DMS 273 (cell line): ENCODE results near the gene GPER1.
"Not testable (repeated sequence)": the region's sequence is repeated elsewhere in the genome, so short reads cannot be mapped to it uniquely, and the experiment has no call there.

Source experiments
- DNase-seq: peaks from one replicate; lab custom pipeline; 2025; ENCODE audit not compliant: unreplicated experiment; lab: John Stamatoyannopoulos, UW

The GPER1 gene

GRCh38 chr7:1068013-1068412, 19.9 kb upstream of the GPER1 start:
- DNase-seq, result no peak

GRCh38 chr7:1068619-1069018, 19.3 kb upstream of the GPER1 start:
- no peak for DNase-seq

- no peak for DNase-seq
These were observed 17.3 kb upstream of the GPER1 start for GRCh38 chr7:1070544-1071011.

GRCh38 chr7:1071731-1072254, 16.1 kb upstream of the GPER1 start:
- no peak for DNase-seq

- DNase-seq, result no peak
These were observed 14.6 kb upstream of the GPER1 start for GRCh38 chr7:1073142-1073977.

- not testable (repeated sequence) for DNase-seq
These were observed 13.9 kb upstream of the GPER1 start for GRCh38 chr7:1074018-1074417.

- no peak for DNase-seq
These were observed 13.1 kb upstream of the GPER1 start for GRCh38 chr7:1074593-1075431.

- no peak for DNase-seq
These were observed 11.5 kb upstream of the GPER1 start for GRCh38 chr7:1076184-1077072.

GRCh38 chr7:1078519-1078918, 9.4 kb upstream of the GPER1 start:
- DNase-seq, result no peak

- no peak for DNase-seq
These were observed 8.9 kb upstream of the GPER1 start for GRCh38 chr7:1078985-1079384.

GRCh38 chr7:1079546-1079945, 8.4 kb upstream of the GPER1 start:
- no peak for DNase-seq

GRCh38 chr7:1080252-1080920, 7.5 kb upstream of the GPER1 start:
- no peak for DNase-seq

GRCh38 chr7:1080921-1081255, 7.0 kb upstream of the GPER1 start:
- DNase-seq, result no peak

GRCh38 chr7:1081336-1081735, 6.6 kb upstream of the GPER1 start:
- no peak for DNase-seq

- peak; percentile 39 for DNase-seq
These were observed 5.9 kb upstream of the GPER1 start for GRCh38 chr7:1081931-1082401.

GRCh38 chr7:1083729-1084657, 3.9 kb upstream of the GPER1 start:
- peak; percentile 54 for DNase-seq

GRCh38 chr7:1085266-1085665, 2.6 kb upstream of the GPER1 start:
- no peak for DNase-seq

- DNase-seq, result no peak
These were observed 1.9 kb upstream of the GPER1 start for GRCh38 chr7:1085910-1086421.
